Myocyte (in vitro differentiated cells): ENCODE results near the gene ENTPD5. TPM values are rescaled to one million over a fixed set of nuclear protein-coding genes. Genes with fewer than 3 reads are reported as not detected.
"Not testable (repeated sequence)": the region's sequence is repeated elsewhere in the genome, so short reads cannot be mapped to it uniquely, and the experiment has no call there.

ENCODE experiments used
- DNase-seq: peaks from one replicate; pipeline ENCODE4 v3.0.0-alpha.2; 2012; ENCODE audit warnings: low read depth
- total RNA-seq: library from RNA; depleted of rRNA; stranded (reverse); fragments of >200 nt; gene quantifications from 2 replicates; pipeline ENCODE4 v1.2.3, GENCODE V29; 2014

The ENTPD5 gene
- total RNA-seq, 1 donor from 2014 or later, result 7.4 TPM

DNA sequence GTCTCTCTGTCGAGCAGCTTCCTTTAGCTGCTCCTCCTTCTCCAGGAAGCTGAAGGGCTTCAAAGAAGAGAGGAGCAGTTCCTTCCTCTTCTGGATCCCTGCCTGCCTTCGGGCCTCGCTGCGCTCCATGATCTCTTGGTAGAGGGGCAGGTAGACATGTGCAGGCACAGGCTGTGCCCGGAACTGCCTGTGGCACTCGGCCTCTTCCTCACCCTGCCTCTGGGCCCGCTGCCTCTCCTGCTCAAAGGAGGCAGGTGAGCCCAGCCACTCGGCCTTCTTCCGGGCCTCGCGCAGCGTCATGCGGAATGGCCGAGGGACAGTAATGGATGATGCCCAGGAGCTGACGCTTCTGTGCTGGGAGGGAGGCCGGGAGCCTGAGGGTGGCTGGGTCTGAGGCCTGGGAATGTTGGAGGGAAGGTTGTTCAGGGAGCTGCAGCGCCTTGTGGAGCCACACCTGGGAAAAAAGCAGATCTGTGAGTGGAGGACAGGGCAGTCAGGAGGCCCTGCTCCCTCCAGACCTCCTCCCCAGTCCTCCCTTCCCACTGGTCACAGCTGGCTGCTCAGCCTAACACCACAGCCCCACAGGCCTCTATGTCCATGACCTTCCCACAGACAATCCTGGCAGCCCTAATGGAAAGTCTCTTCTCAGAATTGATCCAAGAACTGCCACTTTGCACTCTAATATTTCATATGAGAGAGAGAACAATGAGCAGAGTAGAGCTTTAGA lies 74.5 kb downstream of the ENTPD5 start:
- no peak for DNase-seq

DNA sequence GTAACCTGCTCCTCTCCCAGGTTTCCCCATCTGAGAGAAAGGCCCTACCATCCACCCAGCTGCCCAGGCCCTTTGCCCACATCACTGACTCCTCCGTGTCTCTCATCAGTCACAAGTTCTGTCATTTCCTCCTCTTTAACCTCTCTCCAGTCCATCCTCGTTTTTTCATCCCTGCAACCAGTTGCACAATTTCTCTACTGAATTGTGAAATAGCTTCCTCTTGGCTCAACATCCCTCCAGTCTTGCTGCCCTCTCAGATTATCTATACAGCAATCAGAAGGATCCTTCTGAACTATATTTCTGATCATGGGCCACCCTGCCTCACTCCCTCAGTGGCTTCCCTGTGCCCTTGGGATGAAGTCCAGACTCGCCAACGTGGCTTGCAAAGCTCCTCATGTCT lies 76.0 kb downstream of the ENTPD5 start:
- DNase-seq, result peak; percentile 35

DNA sequence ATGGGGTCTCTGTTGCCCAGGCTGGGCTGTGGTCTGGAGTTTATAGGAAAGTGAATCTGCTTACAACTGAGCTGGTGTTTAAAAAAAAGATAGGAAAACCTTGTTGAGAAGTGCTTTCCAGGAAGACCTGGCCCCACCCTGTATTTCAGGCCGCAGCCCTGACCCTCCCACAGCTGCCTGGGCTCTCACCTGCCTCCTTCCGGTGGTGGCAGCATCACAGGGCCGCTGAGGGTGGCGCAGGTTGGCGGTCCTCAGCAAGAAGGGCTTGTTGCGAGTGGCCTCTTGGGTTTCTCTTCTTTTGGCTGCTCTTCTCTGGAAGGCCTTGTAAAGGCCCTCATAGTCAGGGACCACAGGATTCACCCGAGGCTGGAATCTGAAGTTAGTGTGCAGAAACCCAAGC lies 76.9 kb downstream of the ENTPD5 start:
- no peak for DNase-seq

DNA sequence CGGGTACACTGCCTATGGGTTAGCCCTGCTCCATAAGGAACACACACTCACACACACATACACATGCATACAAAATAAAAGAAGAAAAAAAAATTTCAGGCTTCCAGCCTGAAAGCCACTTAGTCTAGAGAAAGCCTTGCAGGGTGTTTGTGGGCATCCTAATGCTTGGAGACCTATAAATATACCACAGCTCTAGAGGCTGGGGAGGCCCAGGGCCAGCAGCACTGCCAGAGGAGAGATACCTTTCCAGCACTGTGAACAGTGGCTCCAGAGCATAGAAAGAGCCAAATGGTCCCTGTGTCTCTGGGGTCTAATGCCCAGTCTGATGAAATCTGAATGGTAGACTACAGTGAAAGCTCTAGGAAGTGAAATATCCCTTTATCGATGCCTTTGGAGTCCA lies 82.1 kb downstream of the ENTPD5 start:
- no peak for DNase-seq

DNA sequence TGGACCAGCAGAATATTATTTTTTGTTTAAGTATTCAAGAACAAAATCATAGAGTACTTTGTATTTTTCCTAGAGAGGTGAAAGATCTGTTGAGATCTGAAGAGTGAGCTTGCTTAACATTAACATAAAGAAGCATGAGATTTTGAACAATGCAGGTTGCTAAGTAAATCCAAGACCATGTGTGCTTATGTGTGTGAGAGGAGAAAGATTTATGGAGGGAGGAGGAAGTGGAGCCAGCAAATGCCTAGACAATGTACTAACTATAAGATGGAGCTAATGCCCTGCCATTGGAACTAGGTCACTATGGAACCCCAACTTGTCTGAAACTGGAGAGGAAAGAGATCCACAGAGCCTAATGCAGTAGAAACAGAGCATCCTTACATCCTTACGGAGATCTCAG lies 82.5 kb downstream of the ENTPD5 start:
- no peak for DNase-seq

DNA sequence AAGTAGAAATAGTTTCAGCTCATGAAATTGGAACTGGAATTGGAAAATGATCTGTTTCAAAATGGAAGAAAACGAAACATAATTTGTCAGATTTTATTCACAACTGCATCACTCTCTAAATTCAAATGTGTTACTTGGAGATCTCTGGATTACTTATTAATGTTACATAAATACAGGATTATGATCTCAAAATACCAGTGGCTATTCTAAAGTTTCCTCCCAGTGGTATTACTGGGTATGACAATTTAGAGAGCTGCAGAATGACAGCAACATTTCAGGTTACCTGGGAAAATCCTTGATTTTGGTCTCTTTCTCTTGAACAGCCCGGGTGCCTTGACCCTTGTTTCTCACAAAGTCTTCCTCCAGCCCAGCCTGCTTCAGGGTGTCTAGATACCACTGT lies 83.4 kb downstream of the ENTPD5 start:
- DNase-seq, result no peak

DNA sequence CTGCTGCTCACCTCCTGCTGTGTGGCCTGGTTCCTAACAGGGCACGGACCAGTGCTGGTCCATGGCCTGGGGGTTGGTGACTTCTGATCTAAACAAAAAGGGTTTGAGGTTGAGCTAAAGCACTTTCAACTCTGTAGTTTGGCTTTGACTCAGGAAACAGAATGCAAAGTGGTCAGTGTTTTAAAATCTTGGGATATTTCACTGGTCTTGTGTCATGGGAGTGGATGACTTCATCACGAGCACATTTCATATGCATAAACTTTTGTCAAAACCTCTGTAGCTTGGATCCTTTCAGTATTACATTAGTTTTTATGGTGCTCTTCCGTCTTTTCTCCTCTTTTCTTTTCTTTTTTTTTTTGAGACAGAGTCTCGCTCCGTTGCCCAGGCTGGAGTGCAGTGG lies 94.8 kb downstream of the ENTPD5 start:
- no peak for DNase-seq

DNA sequence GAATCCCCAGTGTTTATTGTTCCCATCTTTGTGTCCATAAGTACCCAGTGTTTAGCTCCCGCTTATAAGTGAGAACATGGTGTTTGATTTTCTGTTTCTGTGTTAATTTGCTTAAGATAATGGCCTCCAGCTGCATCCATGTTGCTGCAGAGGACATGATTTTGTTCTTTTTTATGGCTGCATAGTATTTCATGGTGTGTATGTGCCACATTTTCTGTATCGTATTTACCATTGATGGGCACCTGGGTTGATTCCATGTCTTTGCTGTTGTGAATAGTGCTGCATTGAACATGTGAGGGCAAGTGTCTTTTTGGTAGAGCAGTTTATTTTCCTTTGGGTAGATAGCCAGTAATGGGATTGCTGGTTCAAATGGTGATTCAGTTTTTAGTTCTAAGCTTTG lies 99.6 kb downstream of the ENTPD5 start:
- not testable (repeated sequence) for DNase-seq

DNA sequence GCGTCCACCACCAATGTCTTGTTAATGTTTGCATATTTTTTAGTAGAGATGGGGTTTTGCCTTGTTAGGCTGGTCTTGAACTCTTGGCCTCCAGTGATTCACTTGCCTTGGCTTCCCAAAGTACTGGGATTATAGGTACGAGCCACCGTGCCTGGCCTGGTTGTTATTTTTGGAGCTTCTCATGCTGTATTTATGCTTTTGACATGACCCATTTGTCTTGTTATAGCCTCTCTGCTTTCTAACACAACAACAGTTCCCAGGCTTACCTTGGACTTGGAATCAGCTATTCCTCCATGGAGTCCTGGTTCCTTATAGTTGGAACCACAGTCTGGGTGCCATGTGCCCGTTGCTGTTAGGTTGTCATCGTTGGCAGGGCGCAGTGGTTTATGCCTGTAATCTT lies 102.8 kb downstream of the ENTPD5 start:
- no peak for DNase-seq

DNA sequence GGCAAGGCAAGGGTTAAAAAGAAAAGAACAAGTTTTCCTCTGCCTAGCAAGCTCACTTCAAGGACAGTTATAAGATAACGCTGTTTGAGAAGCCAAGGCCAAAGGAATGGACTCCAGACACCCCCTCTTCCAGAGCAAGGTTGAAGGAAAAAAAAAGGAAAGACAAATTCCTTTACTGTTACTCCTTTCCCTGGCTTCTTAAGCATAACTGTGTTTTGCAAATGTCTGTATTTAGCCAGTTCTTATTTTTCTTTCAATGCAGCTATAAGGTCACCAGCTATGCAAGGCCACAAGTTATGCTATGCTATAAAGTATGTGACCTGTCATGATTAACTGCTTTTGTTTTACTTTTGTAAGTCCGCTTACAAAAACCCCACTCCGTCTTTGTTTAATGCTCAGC lies 105.8 kb downstream of the ENTPD5 start:
- DNase-seq, result no peak

DNA sequence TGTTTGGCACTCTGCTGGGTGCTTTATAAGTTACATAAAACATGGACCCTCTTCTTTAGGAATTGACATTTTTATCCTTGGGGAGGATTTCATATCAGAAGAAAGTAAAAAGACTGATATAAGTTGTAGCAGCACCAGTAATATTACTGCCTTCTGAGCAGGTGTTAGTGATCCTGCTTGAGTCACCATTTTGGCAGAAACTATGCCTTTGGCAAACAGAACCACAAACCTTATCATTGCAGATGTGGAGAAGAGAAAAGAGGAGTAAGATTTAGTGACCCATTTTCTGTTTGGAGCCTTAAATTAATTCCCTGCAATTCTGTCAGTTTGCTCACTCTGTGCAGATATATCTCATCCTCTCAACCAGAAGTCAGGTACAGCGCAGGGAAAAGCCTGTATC lies 109.4 kb downstream of the ENTPD5 start:
- no peak for DNase-seq

Other genes starting within 250 kb of the ENTPD5 start
- gene PTGR2, start 167.5 kb downstream of the ENTPD5 start, total RNA-seq, result 22.9 and 23.5 TPM in 2 replicates
- gene ZNF410, start 132.4 kb downstream of the ENTPD5 start, total RNA-seq, result 35.6 and 52.7 TPM in 2 replicates
- gene FAM161B, start 69.2 kb downstream of the ENTPD5 start, total RNA-seq, result 4.4 and 5.5 TPM in 2 replicates
- gene COQ6, start 69.0 kb downstream of the ENTPD5 start, total RNA-seq, result 42.9 and 50.3 TPM in 2 replicates
- 6.4 and 7.8 TPM in 2 replicates for gene BBOF1, start 61 bp upstream of the ENTPD5 start, total RNA-seq
- gene ALDH6A1, start 65.2 kb upstream of the ENTPD5 start, total RNA-seq, result 14.9 and 16.8 TPM in 2 replicates
- 6.5 and 7.5 TPM in 2 replicates for gene LIN52, start 65.7 kb upstream of the ENTPD5 start, total RNA-seq
- not detected in 2 replicates for gene VSX2, start 220.2 kb upstream of the ENTPD5 start, total RNA-seq